GM12878 (cell line): Measurements from ENCODE around the gene RREB1.

ENCODE experiments used
- CREB1 ChIP-seq: IDR thresholded peaks from 2 replicates; pipeline ENCODE4 v1.6.1; 2012; ENCODE audit warnings: low read depth, mild to moderate bottlenecking, inconsistent platforms
- CTCF ChIP-seq, 3 experiments: IDR thresholded peaks in 2 of 3; conservative IDR thresholded peaks in 1 of 3; 2 replicates each; pipeline ENCODE4 v1.5.1; 2011; ENCODE audit warnings: low read depth in 3 of 3, low read length in 3 of 3, mild to moderate bottlenecking in 3 of 3, control low read depth in 2 of 3, moderate library complexity in 2 of 3, inconsistent platforms in 1 of 3, mixed read lengths in 1 of 3; ENCODE audit not compliant: control insufficient read depth in 2 of 3, insufficient read depth in 1 of 3; ENCODE audit errors: extremely low read depth in 1 of 3
- FOXM1 ChIP-seq: IDR thresholded peaks from 2 replicates; pipeline ENCODE4 v1.6.1; 2012; ENCODE audit warnings: low read depth, mild to moderate bottlenecking, inconsistent platforms, low read length, moderate library complexity
- MLLT1 ChIP-seq: fragments of 450-650 bp; IDR thresholded peaks from 2 replicates; pipeline ENCODE4 v1.6.1; 2016; ENCODE audit warnings: mild to moderate bottlenecking
- RAD51 ChIP-seq: fragments of 450-650 bp; IDR thresholded peaks from 2 replicates; pipeline ENCODE4 v1.6.1; 2016; ENCODE audit warnings: moderate library complexity, mild to moderate bottlenecking, inconsistent platforms
- SMC3 ChIP-seq: IDR thresholded peaks from 2 replicates; pipeline ENCODE4 v1.6.1; 2011; ENCODE audit warnings: low read length, improper control_type of control experiment, borderline replicate concordance
- TAF1 ChIP-seq: IDR thresholded peaks from 2 replicates; pipeline ENCODE4 v1.6.1; 2011; ENCODE audit warnings: mild to moderate bottlenecking, low read depth, low read length, borderline replicate concordance

- no peak for TF ChIP-seq SMC3
- no peak for TF ChIP-seq FOXM1
- no peak for TF ChIP-seq CTCF (IDR thresholded peaks at IDR 0.05 in 2 of 3, conservative IDR thresholded peaks at IDR 0.05 in 1 of 3; ENCODE audit: control insufficient read depth in 2 of 3, extremely low read depth in 1 of 3, insufficient read depth in 1 of 3, low read depth in 3 of 3, low read length in 3 of 3)
- no peak for TF ChIP-seq RAD51
- TF ChIP-seq CREB1 = no peak
- TF ChIP-seq MLLT1 = no peak
- TF ChIP-seq TAF1 = no peak
Measured at GRCh38 chr6:7127680-7128079, 19.9 kb downstream of the RREB1 start.
